NCI-H82 treated with DMSO at 0.1 percent for 48 hours (cell line): ENCODE results near the gene MTAP.

Experiments used
- DNase-seq: peaks from one replicate; lab custom pipeline; 2025; ENCODE audit not compliant: unreplicated experiment; lab: John Stamatoyannopoulos, UW

MTAP gene

GRCh38 chr9:21804331-21804730 is 1.9 kb downstream of the MTAP start:
- no peak for DNase-seq

GRCh38 chr9:21804791-21805190 is 2.4 kb downstream of the MTAP start:
- DNase-seq = no peak

GRCh38 chr9:21806644-21807043 is 4.2 kb downstream of the MTAP start:
- no peak for DNase-seq

GRCh38 chr9:21810388-21810787 is 8.0 kb downstream of the MTAP start:
- DNase-seq = peak; percentile 3

GRCh38 chr9:21810881-21811280 is 8.4 kb downstream of the MTAP start:
- no peak for DNase-seq

- DNase-seq = no peak
These were observed 9.5 kb downstream of the MTAP start for GRCh38 chr9:21811914-21812313.

- DNase-seq = no peak
These were observed 10.0 kb downstream of the MTAP start for GRCh38 chr9:21812415-21812814.

- DNase-seq = peak; percentile 8
These were observed 10.6 kb downstream of the MTAP start for GRCh38 chr9:21812946-21813568.

GRCh38 chr9:21813575-21814473 is 11.4 kb downstream of the MTAP start:
- DNase-seq = peak; percentile 32

GRCh38 chr9:21815643-21816042 is 13.2 kb downstream of the MTAP start:
- no peak for DNase-seq

GRCh38 chr9:21817176-21817575 is 14.7 kb downstream of the MTAP start:
- DNase-seq = no peak

GRCh38 chr9:21825637-21826036 is 23.2 kb downstream of the MTAP start:
- DNase-seq = no peak

GRCh38 chr9:21828853-21829410 is 26.5 kb downstream of the MTAP start:
- DNase-seq = no peak

- DNase-seq = no peak
These were observed 28.2 kb downstream of the MTAP start for GRCh38 chr9:21830589-21830988.

GRCh38 chr9:21831841-21832509 is 29.5 kb downstream of the MTAP start:
- no peak for DNase-seq

GRCh38 chr9:21833090-21833801 is 30.8 kb downstream of the MTAP start:
- DNase-seq = no peak

- no peak for DNase-seq
These were observed 32.7 kb downstream of the MTAP start for GRCh38 chr9:21835121-21835520.

GRCh38 chr9:21836437-21837161 is 34.2 kb downstream of the MTAP start:
- no peak for DNase-seq

- no peak for DNase-seq
These were observed 35.1 kb downstream of the MTAP start for GRCh38 chr9:21837501-21837900.

GRCh38 chr9:21840647-21841046 is 38.2 kb downstream of the MTAP start:
- no peak for DNase-seq
